Activated CD4-positive, alpha-beta T cell treated with anti-CD3 and anti-CD28 coated beads for 48 hours (primary cell): ENCODE measurements around the gene ABCA12.

ENCODE experiments used
- DNase-seq: peaks from one replicate; pipeline ENCODE4 v3.0.0-alpha.2; 2020

The ABCA12 gene

DNA sequence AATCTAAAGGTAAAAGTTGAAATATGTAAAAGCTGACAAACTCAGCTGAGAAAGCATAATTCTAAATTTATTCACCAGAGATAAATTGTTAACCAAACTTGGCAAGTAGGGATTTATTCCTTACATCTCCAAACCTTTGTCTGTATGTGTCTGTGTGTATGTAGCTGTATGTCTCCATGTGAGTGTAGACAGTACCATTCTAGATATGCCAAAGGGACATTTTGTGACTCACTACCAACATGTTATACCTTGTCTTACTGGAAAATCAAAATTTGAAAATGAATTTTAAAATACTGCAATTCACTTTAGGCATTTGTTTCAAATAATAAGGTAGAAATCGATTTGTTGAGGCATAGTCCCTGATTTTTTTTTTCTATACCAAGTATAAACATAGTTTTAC is 102.1 kb downstream of the ABCA12 start:
- no peak for DNase-seq

DNA sequence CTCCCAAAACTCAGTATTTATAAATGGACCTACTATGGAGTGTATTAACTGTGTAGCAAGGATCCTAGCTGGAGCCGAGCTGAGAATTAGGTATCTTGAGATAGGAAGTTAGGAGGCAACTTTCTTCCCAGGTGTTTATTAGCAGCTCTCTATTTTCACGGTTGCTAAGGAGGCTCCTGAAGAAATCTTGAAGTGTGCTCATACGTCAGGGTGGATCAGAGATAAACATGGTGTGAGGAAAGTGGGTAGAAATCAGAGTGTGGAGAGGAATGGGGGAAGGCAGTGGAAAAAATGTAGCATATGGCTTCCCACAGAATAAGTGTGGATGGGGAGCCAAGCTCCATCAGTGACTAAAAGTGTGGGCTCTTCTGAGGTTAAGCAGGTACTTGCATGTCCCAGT is 104.3 kb downstream of the ABCA12 start:
- DNase-seq: no peak

DNA sequence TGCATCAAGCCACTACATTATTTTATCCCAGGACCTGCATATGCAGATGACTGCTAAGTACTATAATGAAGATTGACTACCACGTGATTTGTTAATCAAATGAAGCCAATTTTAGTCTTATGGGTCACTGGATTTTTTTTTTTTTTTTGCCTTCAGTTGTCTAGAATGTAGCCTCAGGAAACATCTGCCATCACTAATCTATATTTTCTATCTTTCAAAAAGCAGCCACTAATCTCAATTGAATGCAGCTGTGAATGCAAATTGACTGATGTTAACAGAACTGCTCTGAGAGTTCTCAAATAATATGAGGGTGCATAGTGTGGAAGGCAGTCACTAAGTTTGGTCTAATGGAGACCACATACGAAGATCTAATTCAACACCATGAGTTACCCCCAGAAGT is 106.3 kb downstream of the ABCA12 start:
- DNase-seq: no peak

DNA sequence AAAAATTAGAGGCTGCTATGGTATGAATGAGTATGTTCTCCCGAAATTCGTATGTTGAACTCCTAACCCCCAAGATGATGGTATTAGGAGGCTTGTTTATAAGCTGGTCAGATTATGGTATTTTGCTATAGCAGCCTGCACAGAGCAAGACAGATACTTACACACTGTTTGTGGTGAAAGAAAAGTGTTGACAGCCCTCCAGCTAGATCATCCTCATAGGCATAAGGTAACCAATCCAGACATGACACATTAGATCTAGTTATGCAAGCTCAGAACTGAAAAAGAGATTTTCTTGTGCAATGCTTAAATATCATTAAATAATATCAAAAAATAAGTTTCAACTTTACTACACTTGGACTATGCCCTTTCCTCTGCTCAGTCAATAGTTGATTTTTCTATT is 107.1 kb downstream of the ABCA12 start:
- DNase-seq: no peak

- no peak for DNase-seq
These were observed 108.5 kb downstream of the ABCA12 start for GRCh38 chr2:215029936-215030335.

DNA sequence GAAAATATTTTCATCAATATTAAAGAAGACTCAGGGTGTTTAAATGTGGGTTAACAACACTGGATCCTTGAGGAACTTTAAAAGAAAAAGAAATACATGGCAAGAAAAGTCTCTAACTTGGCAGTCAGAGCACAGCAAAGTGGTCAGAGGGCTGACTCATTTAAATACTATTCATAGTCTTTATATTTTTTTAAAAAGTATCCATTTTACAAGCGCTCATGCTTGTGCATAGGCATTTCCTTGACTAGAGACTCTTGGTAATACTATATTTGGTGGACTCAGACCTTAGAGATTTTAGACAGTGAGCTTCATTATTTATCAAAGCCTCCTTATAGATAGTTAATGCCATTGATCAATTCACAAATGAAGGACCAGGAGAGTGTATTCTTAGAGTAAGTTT is 110.2 kb downstream of the ABCA12 start:
- no peak for DNase-seq

GRCh38 chr2:215027779-215028178 is 110.6 kb downstream of the ABCA12 start:
- no peak for DNase-seq

DNA sequence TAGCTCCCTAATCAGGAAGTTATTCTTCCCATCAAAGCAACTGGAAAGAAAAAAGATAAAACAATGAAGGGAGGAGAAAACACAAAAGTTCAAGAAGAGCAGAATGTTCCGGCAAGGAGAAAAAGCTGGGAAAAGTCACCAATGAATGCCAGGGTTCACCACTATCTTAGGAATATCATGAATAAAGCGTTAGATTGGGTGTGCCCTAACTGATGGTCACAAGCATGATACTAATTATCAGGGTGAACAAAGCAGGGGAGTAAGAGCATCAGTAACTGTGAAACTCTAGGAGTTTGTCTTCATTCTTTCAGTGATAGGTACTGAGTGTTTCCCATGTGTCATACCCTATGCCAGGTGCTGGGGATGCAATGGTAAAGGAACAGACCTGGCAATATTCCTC is 115.5 kb downstream of the ABCA12 start:
- no peak for DNase-seq

DNA sequence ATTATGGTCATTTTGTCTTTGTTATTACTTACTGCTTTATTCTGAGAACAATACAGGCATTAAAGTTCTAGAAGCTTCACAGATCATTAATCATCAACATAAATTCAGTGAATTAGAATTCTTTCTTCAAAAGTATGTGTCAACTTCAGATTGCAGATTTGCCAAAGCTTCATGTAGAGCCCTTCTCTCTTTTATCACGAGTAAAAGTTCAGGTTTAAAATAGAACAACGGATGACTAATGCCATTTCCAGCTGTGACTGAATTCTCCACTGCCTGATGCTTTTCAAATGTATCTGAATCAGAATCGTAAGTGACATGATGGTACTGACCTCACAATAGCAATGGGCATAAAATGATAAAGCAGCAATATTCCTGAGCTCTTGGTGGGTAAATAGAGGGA is 116.0 kb downstream of the ABCA12 start:
- DNase-seq: no peak

DNA sequence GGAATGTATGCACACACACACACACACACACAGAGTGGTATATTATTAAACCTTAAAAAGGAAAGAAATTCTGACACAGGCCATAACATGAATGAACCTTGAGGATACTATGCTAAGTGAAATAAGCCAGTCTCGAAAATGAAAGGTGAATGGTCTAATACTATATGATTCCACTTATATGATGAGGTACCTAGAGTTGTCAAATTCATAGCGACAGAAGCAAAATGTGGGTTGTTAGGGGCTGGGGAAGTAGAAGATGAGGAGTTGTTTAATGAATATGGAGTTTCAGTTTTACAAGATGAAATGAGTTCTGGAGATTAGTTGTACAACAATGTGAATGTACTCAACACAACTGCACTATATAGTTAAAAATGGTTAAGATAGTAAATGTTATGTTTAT is 118.1 kb downstream of the ABCA12 start:
- no peak for DNase-seq

DNA sequence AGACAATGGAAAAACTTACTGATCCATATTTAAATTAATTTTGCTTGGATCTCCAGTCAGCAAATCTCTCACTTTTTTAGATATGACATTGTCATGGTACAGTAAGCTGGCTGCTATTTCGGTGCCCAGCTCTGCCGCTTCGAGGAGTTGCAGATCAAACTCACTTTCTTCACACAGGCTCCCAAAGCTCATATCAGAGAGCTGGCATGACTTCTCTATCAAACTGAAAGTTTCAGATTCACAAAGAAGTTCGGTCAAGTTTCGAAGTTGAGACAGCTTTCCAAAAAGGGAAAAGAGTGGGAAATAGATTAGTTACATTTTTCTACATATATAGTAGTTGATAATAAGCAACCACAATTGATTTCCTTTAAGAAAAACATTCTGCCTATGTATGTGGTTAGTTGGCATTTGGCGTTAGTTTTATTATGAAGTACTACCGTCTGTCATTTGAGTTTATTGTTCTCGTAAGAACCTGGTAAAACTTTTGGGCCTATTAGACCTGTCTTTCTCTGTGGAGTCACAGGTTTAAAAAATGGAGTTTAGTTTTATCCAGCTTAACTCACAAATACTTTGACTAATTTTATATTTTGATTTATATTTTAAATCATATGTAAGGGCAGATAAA is 118.8 kb downstream of the ABCA12 start:
- no peak for DNase-seq

DNA sequence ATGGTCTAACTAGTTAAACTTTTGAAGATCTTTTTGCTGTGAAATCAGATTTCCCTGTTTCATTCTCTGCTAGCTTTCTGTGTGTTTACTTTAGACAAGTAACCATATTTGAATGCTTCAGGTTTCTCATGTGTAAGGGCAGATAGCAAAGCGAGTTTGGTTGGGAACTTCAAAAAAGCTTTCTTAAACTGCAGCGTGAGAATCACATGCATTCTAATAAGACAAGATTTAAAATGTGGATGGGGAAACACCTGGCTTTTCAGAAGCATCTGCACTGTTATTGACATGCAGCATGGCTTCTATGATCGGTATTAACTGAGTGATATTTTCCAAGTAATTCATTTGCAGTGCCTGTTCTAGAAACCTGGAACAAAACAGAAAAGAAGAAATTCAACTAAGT is 119.3 kb downstream of the ABCA12 start:
- no peak for DNase-seq

GRCh38 chr2:215015421-215015820 is 123.0 kb downstream of the ABCA12 start:
- no peak for DNase-seq

DNA sequence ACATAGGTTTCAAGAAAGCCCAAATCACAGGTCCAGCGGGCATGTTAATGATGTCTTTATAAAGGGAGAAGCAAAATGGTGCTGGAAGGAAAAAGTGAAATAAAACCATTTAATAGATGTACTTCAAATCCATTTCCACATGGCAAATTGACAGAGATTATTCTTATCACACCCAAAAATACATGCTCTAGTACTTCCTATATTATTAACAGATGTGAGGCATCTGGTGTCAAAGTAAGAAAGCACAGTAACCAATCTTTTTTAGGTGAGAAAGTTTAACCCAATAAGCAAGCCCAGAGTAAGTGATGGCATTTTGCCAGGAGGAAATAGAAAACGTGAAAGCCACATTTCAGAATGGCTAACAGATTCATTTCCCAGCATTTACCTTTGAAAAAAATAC is 128.0 kb downstream of the ABCA12 start:
- DNase-seq: no peak

GRCh38 chr2:215003001-215003400 is 135.4 kb downstream of the ABCA12 start:
- DNase-seq: no peak

DNA sequence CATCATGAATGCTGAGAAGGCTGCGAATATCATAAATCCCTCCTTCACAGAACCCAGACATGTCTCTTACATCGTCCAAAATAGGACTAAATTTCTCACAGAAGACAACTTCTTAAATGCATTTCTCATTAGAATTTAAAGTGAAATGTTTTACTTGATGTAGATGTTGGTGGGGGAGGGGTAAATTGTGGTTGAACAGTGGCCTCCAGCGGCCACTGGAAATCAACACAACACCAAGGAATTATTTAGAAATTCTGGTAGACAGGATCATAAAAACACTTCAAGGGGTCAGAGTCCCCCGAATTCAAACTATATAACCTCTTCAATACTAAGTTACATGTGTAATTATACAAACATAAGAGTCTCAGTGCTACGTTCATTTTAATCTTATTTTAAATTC is 135.9 kb downstream of the ABCA12 start:
- no peak for DNase-seq

- no peak for DNase-seq
These were observed 137.7 kb downstream of the ABCA12 start for GRCh38 chr2:215000721-215001120.

GRCh38 chr2:214995926-214996670 is 142.3 kb downstream of the ABCA12 start:
- DNase-seq: no peak

DNA sequence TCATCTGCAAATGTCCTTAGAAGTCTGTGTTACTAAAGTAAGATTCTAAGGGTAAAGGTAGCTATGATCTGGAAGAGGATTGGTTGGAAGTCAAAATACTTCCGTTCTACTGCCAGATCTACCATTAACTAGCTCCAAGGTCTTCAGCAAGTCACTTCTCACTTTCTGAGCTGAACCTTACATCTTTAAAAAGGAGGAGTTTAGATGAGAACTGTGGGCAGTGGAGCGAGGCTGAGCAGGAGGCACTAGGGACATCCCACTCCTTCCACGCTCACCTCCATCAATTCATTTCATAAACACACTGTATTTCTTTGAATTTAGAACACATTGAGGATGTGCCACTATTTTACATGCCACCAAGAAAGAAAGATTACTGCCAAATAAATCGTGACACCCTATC is 143.0 kb downstream of the ABCA12 start:
- DNase-seq: no peak

DNA sequence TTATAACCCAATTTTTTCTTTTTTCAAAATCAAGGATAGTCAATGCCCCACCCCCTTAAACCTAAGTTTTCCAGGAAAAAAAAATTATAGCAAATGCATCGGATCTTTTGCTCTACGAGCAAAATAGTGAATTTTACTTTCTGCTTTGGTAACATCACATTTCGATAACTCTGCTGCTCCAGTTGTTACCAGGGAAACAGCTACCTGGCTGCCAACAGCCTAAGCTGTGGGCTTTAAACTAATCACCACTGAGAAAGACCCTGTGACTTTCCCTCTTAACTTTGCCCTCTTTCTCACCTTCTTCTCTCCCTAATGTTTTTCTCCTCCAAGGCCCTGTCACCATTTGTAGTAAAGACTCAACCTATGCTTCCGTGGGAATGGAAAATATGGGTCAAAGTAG is 145.5 kb downstream of the ABCA12 start:
- DNase-seq: no peak

GRCh38 chr2:214989187-214989586 is 149.2 kb downstream of the ABCA12 start:
- no peak for DNase-seq

- DNase-seq: no peak
These were observed 151.2 kb downstream of the ABCA12 start for GRCh38 chr2:214987261-214987660.

DNA sequence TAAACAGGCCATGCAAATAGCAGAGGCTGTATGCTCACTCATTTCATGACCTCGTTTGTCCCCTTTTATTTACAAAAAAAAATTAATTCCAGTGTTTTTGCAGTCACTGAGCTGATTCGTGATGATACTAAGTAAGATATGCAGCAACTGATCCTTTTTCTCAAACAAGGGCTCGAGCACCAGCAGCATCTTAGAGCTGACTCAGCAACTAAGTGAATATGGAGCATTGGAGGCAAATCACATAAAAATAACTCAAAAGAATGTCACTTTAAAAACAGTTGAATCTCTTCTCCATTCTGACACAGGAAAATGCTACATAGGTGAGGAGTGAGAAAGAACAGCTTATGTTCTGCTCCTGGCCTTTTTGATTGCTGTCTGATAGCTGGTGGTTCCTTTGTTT is 152.8 kb downstream of the ABCA12 start:
- no peak for DNase-seq

DNA sequence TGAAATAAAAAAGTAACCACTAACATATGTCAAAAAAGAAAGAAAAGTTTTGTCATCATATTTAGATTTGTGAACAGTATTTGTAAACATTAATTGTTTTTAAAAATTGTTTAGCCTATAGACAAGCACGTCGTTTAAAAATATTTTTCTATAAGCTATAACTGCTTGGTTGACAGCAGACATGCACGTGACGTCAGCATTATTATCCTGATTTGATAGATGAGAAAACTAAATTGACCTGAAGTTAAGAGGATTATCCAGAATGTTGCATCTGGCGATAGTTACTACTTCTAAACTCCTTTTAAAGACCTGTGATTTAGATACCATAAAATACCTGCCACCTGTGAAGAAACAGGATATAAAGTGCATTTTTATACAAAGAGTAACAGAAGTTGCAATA is 172.0 kb downstream of the ABCA12 start:
- DNase-seq: no peak

- no peak for DNase-seq
These were observed 177.7 kb downstream of the ABCA12 start for GRCh38 chr2:214960677-214961076.
